Endothelial cell of umbilical vein (primary cell): ENCODE data around the gene CCN5.
"Not testable (repeated sequence)": the region's sequence is repeated elsewhere in the genome, so short reads cannot be mapped to it uniquely, and the experiment has no call there.

ENCODE experiments used
- CTCF ChIP-seq, 2 donors: IDR thresholded peaks; 1 replicate in 1 of 2; 2 replicates in 1 of 2; pipeline ENCODE4 v1.5.1; 2011; ENCODE audit warnings: low read length in 2 of 2, mild to moderate bottlenecking in 2 of 2, moderate library complexity in 2 of 2, control low read depth in 1 of 2, inconsistent platforms in 1 of 2, low read depth in 1 of 2; ENCODE audit not compliant: insufficient read depth in 1 of 2; ENCODE audit errors: extremely low read depth in 1 of 2
- GATA2 ChIP-seq: IDR thresholded peaks from 2 replicates; pipeline ENCODE4 v1.7.0; 2011; ENCODE audit warnings: low read depth, mild to moderate bottlenecking, moderate library complexity, mixed read lengths, low read length; ENCODE audit not compliant: insufficient read length, insufficient read depth
- MYC ChIP-seq: IDR thresholded peaks from one replicate; pipeline ENCODE4 v1.6.1; 2011; ENCODE audit warnings: mild to moderate bottlenecking, low read depth, low read length
- POLR2A ChIP-seq: IDR thresholded peaks from 2 replicates; pipeline ENCODE4 v1.6.1; 2012; ENCODE audit warnings: low read depth, mild to moderate bottlenecking, control low read depth, low read length
- POLR2AphosphoS5 ChIP-seq: IDR thresholded peaks from 2 replicates; pipeline ENCODE4 v1.6.1; 2012; ENCODE audit warnings: low read depth, mild to moderate bottlenecking, control low read depth, low read length, moderate library complexity; ENCODE audit not compliant: insufficient read depth
- TF ChIP-seq, protein P1 (sequence below): IDR thresholded peaks from 2 replicates; pipeline ENCODE4 v1.6.1; 2011; ENCODE audit not compliant: insufficient read depth, insufficient read length

- not testable (repeated sequence) for TF ChIP-seq POLR2A; CTCF (IDR thresholded peaks at IDR 0.05; ENCODE audit: extremely low read depth in 1 of 2, insufficient read depth in 1 of 2, low read depth in 1 of 2, low read length in 2 of 2); POLR2AphosphoS5; MYC; GATA2
- TF ChIP-seq, protein P1, sequence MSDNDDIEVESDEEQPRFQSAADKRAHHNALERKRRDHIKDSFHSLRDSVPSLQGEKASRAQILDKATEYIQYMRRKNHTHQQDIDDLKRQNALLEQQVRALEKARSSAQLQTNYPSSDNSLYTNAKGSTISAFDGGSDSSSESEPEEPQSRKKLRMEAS, result not testable (repeated sequence)
These were observed 42.8 kb upstream of the CCN5 start for GRCh38 chr20:44672318-44672902.
